ES-I3 (cell line): ENCODE data around the gene AVL9.

Source experiments
- H3K36me3 ChIP-seq: 2 replicates; pipeline ENCODE4 v1.6.1; 2013; ENCODE audit warnings: mild to moderate bottlenecking, low read length, control low read depth, moderate library complexity; ENCODE audit not compliant: insufficient read depth
- H3K4me1 ChIP-seq: 2 replicates; pipeline ENCODE4 v1.6.1; 2013; ENCODE audit warnings: mild to moderate bottlenecking, control low read depth, low read length; ENCODE audit not compliant: insufficient read depth
- H3K9ac ChIP-seq: 2 replicates; pipeline ENCODE4 v1.6.1; 2013; ENCODE audit warnings: low read depth, mild to moderate bottlenecking, low read length, moderate library complexity
- H3K9me3 ChIP-seq: 2 replicates; pipeline ENCODE4 v1.6.1; 2013; ENCODE audit warnings: mild to moderate bottlenecking, low read length, moderate library complexity; ENCODE audit not compliant: control insufficient read depth, insufficient read depth

Gene AVL9

GRCh38 chr7:32507414-32507813, 12.1 kb downstream of the AVL9 start:
- H3K4me1 ChIP-seq, result peaks cover 6% of the 10 kb centered on the region; the same call in 1 of the 2 replicates
- H3K9ac ChIP-seq, result no peak overlapping the region
- H3K9me3 ChIP-seq, result no peaks in the 10 kb centered on the region; the same call in 1 of the 2 replicates
- no peaks in the 10 kb centered on the region for H3K36me3 ChIP-seq

- Histone ChIP-seq H3K9ac (no peak overlapping the region), H3K4me1 (peaks cover 15% of the 10 kb centered on the region; the same call in 1 of the 2 replicates), H3K36me3 (no peaks in the 10 kb centered on the region), H3K9me3 (no peaks in the 10 kb centered on the region; the same call in 1 of the 2 replicates)
Measured at GRCh38 chr7:32511791-32512190, 16.5 kb downstream of the AVL9 start.

GRCh38 chr7:32513210-32513609, 17.9 kb downstream of the AVL9 start:
- peaks cover 5% of the 10 kb centered on the region; the same call in 1 of the 2 replicates for H3K9me3 ChIP-seq
- no peak overlapping the region for H3K9ac ChIP-seq
- H3K4me1 ChIP-seq, result peaks cover 15% of the 10 kb centered on the region; the same call in 1 of the 2 replicates
- no peaks in the 10 kb centered on the region for H3K36me3 ChIP-seq

DNA sequence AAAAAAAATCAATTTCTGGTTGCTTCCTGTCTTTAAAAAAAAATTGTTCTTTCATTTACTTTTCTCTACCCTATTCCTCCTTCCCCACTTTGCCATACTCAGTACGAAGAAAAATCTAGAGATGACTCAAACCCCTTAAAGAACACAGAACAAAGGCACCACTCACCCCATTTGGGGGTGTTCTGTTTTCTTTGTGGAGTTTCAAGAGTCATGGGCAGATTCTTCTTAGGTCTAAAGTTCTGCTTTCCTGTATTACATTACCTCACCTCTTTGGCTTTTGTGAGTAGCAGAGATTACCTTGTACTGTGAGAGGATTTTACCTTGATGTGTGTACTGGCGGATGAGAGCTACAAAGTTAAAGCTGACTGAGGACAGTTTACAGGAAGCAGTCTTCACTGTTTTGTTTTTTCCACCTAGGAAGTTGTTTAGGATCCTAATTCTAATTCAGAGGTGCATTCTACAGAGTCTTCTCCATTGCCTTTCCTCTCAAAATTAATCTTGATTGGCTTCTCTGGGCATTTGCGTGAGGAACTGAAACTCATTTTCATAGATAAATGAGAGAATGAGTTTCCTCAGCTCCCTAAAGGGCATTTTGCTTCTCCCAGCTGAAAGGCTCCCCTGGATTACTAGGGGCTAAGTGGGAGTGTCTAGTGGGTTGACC, 20.7 kb downstream of the AVL9 start:
- H3K9ac ChIP-seq, result no peak overlapping the region
- H3K4me1 ChIP-seq, result peaks cover 15% of the 10 kb centered on the region; the same call in 1 of the 2 replicates
- H3K36me3 ChIP-seq, result peaks cover 4% of the 10 kb centered on the region; the same call in 1 of the 2 replicates
- H3K9me3 ChIP-seq, result peaks cover 26% of the 10 kb centered on the region

DNA sequence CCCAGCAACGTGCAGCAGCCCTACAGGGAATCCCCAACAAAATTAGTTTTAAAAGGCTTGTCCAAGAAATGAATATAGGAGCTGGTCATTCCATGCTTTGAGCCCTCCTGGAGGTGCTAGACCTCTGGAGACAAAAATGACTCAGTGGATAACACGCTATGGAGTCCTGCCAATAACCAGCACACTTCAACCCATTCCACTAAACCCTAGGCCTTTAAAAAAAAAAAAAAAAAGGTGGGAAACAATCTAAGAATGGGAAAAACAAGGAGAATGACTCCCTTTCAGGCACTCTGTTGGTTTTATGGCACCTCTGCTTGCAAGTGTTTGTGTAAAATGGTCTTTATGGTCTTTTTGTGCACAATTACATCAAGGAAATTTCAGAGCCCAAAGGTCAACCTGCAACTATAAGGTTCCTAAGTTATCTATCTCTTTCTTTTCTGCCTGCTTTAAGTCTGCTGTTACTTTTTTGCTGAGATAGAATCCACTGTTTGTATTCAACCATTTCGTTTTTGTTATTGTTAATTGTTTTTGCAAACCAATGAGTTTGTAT, 21.3 kb downstream of the AVL9 start:
- Histone ChIP-seq H3K36me3 (peaks cover 4% of the 10 kb centered on the region; the same call in 1 of the 2 replicates), H3K9ac (no peak overlapping the region), H3K4me1 (peaks cover 15% of the 10 kb centered on the region; the same call in 1 of the 2 replicates), H3K9me3 (peaks cover 30% of the 10 kb centered on the region)

- peaks cover 39% of the 10 kb centered on the region for H3K9me3 ChIP-seq
Measured at GRCh38 chr7:32518534-32519140, 23.3 kb downstream of the AVL9 start.

DNA sequence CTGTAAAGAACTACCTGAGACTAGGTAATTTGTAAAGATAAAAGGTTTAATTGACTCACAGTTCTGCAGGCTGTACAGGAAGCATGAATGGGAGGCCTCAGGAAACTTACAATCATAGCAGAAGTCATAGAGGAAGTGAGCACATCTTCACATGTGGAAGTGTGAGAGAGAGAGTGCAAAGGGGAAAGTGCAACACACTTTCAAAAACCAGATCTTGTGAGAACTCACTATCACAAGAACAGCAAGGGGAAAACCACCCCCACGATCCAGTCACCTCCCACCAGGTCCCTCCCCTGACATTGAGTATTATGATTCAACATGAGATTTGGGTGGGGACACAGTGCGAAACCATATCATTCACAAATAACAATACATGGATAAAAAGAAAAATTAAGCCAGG, 24.5 kb downstream of the AVL9 start:
- Histone ChIP-seq H3K36me3 (peaks cover 4% of the 10 kb centered on the region; the same call in 1 of the 2 replicates), H3K4me1 (no peaks in the 10 kb centered on the region), H3K9me3 (peaks cover 39% of the 10 kb centered on the region), H3K9ac (no peak overlapping the region)

More at GRCh38 chr7:32518534-32519140, 23.3 kb downstream of the AVL9 start:
- Histone ChIP-seq H3K4me1 (no peaks in the 10 kb centered on the region), H3K9ac (no peak overlapping the region), H3K36me3 (peaks cover 4% of the 10 kb centered on the region; the same call in 1 of the 2 replicates)

- peaks cover 6% of the 10 kb centered on the region; the same call in 1 of the 2 replicates for H3K4me1 ChIP-seq
- H3K9ac ChIP-seq, result no peak overlapping the region
- peaks cover 4% of the 10 kb centered on the region; the same call in 1 of the 2 replicates for H3K36me3 ChIP-seq
- peaks cover 34% of the 10 kb centered on the region for H3K9me3 ChIP-seq
Measured at GRCh38 chr7:32522746-32523530, 27.6 kb downstream of the AVL9 start.

- H3K4me1 ChIP-seq, result peaks cover 11% of the 10 kb centered on the region; the same call in 1 of the 2 replicates
- H3K9me3 ChIP-seq, result peaks cover 25% of the 10 kb centered on the region
- H3K36me3 ChIP-seq, result peaks cover 3% of the 10 kb centered on the region; the same call in 1 of the 2 replicates
- no peak overlapping the region for H3K9ac ChIP-seq
Measured at GRCh38 chr7:32524631-32525030, 29.3 kb downstream of the AVL9 start.

DNA sequence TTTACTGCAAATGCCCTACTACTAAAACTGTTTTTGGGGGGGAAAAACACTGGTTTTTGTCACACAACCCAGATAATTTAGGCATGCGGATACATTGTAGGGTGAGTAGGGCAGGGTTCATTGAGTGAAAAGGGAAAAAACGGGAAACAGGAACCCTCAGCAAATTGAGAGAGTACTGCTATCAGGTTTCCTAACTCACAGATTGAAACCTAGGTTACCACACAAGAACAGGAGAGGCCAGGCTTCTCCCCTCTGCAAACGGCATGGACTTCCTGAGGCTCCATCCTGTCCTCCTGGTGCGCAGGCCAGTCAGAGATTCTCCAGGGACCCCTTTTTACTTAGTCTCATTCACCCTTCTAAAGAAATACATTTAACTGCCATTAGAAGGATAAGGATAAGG, 30.6 kb downstream of the AVL9 start:
- Histone ChIP-seq H3K4me1 (peaks cover 11% of the 10 kb centered on the region; the same call in 1 of the 2 replicates), H3K9ac (no peak overlapping the region), H3K36me3 (no peaks in the 10 kb centered on the region), H3K9me3 (peaks cover 13% of the 10 kb centered on the region)

- Histone ChIP-seq H3K9ac (no peak overlapping the region), H3K36me3 (no peaks in the 10 kb centered on the region), H3K9me3 (no peaks in the 10 kb centered on the region), H3K4me1 (peaks cover 11% of the 10 kb centered on the region; the same call in 1 of the 2 replicates)
Measured at GRCh38 chr7:32531402-32531801, 36.1 kb downstream of the AVL9 start.

DNA sequence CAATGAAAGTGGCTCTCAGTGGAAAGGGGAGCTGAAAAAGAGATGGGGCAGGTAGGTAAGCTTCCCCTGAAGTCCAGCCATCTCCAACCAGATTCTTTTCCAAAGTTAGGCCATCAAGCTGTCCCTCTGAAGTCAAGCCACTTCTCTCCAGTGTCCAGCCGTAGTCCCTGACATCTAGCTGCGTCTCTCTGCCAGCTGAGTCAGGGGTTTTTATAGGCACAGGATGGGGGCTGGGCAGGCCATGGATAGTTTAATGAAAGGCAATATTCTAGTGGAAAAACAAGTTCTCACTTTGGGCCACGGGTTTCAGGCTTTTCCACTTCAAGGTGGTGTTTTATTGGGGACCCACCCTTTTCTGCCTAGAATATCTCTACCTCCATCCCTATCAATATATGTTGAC, 36.8 kb downstream of the AVL9 start:
- H3K4me1 ChIP-seq, result peaks cover 16% of the 10 kb centered on the region
- H3K9me3 ChIP-seq, result no peaks in the 10 kb centered on the region
- no peak overlapping the region for H3K9ac ChIP-seq
- no peaks in the 10 kb centered on the region for H3K36me3 ChIP-seq

GRCh38 chr7:32532716-32533115, 37.4 kb downstream of the AVL9 start:
- Histone ChIP-seq H3K36me3 (no peaks in the 10 kb centered on the region), H3K4me1 (peaks cover 12% of the 10 kb centered on the region), H3K9ac (no peak overlapping the region), H3K9me3 (no peaks in the 10 kb centered on the region)
